A172 (cell line): Measurements from ENCODE around the gene ZNF691. TPM values are rescaled to one million over a fixed set of nuclear protein-coding genes. Genes with fewer than 3 reads are reported as not detected.
"Not testable (repeated sequence)": the region's sequence is repeated elsewhere in the genome, so short reads cannot be mapped to it uniquely, and the experiment has no call there.

Experiments used
- DNase-seq: peaks from one replicate; pipeline ENCODE4 v3.0.0-alpha.2; 2015; ENCODE audit warnings: low spot score
- total RNA-seq: library from RNA; depleted of rRNA; stranded (reverse); fragments of >200 nt; shearing (Covaris generic); gene quantifications from 2 replicates; pipeline ENCODE4 v1.2.3, GENCODE V29; 2014

The ZNF691 gene
- total RNA-seq, 1 experiment from 2014 or later: 4.4 TPM

GRCh38 chr1:42859366-42859765 is 13.0 kb downstream of the ZNF691 start:
- DNase-seq: not testable (repeated sequence)

DNA sequence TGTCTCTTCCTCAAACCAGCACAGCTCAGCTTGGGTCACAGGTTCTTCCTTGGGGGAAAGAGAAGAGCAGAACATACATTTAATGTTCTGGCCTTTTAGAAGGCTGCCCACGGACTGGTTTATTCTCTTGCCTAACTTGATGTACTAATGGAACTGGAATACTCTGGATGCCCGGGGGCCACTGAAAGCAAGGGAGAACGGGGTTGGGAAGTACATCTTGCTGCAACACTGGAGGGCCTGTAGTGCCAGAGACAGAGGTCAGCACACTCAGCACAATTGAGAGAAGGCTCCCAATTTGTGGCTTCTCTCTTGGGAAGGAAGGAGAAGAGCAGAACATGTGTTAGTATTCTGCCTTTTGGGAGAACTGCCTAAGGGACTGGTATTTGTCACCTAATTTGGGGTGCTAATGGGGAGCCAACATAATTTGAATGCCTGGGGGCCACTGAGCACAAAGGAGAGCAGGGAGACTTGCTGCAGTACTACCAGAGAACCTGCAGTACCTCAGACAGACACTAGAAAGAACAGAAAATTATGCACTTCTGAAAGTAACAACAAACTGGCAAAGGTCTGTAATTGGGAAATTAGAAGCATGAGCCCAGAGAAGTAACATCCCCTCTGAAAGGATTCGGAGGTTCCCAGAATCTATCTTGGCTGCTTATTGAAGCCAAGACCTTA is 14.1 kb downstream of the ZNF691 start:
- DNase-seq: no peak

DNA sequence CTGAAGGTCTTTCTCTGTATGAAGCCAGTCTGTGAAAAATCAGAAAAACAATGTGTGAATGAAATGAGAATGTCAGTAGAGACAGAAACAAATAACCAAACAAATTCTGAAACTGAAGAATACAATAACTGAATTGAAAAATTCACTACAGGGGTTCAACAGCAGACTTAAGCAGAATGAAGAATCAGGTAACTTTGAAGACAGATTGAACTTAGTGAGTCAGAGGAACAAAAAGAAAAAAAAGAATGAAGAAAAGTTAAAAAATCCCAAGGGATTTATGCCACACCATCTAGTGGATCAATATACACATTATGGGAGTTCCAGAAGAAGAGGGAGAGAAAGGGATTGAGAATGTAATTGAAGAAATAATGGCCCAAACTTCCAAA is 14.6 kb downstream of the ZNF691 start:
- no peak for DNase-seq

DNA sequence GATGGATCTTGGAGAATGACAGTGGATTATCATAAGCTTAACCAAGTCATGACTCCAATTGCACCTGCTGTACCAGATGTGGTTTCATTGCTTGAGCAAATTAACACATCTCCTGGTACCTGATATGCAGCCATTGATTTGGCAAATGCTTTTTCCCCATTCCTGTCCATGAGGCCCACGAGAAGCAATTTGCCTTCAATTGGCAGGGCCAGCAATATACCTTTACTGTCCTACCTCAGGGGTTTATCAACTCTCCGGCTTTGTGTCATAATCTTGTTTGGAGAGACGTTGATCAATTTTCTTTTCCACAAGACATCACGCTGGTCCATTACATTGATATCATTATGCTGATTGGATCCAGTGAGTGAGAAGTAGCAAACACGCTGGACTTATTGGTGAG is 20.1 kb downstream of the ZNF691 start:
- no peak for DNase-seq

DNA sequence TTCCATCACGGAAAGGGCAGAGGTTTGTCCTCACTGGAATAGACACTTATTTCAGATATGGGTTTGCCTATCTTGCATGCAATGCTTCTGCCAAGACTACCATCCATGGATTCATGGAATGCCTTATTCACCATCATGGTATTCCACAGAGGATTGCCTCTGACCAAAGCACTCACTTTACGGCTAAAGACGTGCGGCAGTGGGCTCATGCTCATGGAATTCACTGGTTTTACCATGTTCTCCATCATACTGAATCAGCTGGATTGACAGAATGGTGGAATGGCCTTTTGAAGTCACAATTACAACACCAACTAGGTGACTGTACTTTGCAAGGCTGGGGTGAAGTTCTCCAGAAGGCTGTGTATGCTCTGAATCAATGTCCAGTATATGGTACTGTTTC is 22.1 kb downstream of the ZNF691 start:
- not testable (repeated sequence) for DNase-seq

GRCh38 chr1:42869254-42869653 is 22.8 kb downstream of the ZNF691 start:
- DNase-seq: not testable (repeated sequence)

- not testable (repeated sequence) for DNase-seq
Measured at GRCh38 chr1:42869751-42870150, 23.3 kb downstream of the ZNF691 start.

DNA sequence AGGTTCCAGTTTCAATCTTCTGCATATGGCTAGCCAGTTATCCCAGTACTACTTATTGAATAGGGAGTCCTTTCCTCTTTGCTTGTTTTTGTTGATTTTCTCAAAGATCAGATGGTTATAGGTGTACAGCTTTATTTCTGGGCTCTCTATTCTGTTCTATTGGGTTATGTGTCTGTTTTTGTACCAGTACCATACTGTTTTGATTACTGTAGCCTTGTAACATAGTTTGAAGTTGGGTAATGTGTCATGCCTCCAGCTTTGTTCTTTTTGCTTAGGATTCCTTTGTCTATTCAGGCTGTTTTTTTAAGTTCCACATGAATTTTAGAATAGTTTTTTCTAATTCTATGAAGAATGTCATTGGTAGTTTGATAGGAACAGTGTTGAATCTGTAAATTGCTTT is 26.7 kb downstream of the ZNF691 start:
- not testable (repeated sequence) for DNase-seq

DNA sequence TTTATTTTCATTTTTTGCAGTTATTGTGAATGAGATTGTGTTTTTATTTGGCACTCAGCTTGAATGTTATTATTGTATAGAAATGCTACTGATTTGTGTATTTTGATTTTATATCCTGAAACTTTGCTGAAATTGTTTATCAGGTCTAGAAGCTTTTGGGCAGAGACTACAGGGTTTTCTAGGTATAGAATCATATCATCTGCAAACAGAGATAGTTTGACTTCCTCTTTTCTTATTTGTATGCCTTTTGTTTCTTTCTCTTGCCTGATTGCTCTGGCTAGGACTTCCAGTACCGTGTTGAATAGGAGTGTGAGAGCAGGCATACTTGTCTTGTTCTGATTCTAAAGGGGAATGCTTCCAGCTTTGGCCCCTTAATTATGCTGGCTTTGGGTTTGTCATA is 27.3 kb downstream of the ZNF691 start:
- DNase-seq: no peak

- no peak for DNase-seq
Measured at GRCh38 chr1:42876009-42876408, 29.6 kb downstream of the ZNF691 start.

DNA sequence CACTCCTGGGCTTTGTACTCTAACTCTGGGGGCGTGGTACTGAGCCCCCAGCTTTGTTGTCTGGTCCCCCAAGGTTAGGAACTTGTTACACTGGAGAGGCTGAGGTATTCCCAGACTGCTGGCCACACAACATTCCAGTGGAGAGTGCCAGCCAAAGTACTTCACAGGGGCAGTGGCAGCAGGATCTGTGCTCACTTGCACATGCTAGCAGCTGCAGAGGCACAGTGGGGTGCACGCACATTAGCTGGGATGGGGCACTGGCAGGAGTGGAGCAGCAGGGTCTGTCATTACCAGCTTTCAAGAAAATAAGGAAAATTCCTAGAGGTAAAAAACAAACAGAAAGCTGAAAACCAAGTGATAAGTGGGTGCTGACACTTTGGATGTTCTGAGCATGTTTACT is 31.0 kb downstream of the ZNF691 start:
- no peak for DNase-seq

GRCh38 chr1:42880384-42880783 is 34.0 kb downstream of the ZNF691 start:
- no peak for DNase-seq

DNA sequence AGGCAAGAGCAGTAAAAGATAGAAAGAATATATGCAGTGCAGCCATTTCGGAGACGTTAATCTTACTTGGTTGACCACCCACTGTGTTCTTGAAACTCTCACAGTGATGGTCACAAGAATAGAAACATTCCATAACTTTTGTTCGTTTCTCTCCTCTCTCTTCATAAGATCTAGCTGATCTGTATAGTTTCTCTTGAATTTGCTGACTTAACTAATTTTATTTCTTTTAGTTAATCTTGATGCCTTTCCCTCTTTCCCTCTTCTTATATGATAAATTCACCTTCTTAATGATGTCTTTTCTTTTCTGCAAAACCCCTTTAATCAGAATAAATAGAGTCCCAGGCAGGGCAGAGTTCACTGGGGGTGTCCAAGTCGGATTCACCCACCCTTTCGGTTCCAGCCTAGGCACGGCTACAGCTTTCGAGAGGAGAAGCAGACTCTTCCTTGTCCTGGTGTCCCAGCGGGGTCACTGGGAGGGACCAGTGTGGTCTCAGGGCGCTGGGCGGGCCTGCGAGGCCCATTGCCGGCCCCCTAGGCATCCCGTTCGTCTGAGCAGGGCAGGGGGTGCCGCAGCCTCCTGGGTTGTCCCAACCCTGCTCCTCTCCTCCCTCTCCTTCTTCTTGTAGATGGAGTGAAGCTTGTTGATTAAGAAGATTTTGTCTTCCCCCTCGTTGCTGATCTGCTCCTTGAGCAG is 39.8 kb downstream of the ZNF691 start:
- DNase-seq: no peak

DNA sequence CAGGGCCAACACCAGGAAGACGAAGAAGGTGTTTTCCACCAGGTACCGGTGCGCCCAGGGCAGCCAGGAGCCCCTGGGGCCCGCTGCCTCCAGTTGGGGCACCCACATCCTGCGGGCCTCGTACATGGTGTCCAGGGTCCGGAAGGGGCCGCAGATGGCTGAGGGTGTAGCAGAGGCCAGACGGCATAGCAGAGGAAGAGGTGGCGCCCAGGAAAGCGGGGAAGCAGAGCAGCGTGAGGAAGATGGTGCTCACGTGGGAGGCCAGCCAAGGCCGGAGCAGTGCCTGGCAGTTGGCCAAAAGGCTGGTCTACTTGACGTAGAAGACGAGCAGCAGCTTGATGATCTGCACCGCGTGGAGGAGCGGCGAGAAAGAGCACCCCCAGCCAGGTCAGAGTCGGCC is 40.4 kb downstream of the ZNF691 start:
- DNase-seq: no peak

GRCh38 chr1:42887366-42887765 is 41.0 kb downstream of the ZNF691 start:
- no peak for DNase-seq

DNA sequence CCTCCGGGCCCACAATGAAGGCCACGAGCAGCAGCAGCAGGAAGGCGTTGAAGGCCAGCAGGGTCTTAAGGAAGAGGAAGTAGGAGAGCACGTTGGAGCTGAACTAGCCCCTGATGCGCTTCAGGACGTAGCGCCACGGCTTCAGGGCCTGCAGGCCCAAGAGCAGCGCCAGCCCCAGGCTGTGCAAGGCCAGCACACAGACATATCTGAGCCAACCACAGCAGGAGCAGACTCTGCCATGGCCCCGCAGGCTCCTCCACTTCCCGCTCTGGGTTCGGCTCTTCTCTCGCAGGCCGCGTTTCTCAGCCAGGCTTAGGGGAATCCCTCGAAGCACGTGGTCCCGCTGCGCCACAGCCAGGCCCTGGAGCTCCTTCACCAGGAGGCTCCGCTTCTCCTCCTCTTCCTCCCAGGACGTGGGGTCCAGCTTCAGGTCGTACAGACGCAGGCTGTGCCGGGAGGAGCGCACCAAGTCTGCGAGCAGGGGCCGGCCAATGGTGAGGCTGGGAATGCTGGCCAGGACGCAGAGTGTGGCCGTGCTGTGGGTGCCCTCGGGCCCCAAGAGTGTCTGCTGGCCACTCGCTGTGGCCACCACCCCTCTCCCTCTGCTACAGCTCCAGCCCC is 41.7 kb downstream of the ZNF691 start:
- DNase-seq: no peak

DNA sequence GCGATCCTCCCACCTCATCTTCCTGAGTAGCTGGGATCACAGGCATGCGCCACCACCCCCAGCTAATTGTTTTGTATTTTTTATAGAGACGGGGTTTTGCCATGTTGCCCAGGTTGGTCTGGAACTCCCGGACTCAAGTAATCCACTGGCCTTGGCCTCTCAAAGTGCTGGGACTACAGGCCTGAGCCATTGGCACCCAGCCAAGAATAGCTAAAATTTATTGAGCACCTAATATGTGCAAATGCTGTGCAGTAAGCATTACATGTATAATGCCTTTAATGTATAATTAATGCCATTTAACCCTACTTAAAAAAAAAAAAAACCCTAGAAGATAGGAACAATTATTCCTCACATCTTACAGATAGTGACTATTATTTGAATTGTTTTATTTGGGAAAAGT is 42.9 kb downstream of the ZNF691 start:
- DNase-seq: no peak

- no peak for DNase-seq
Measured at GRCh38 chr1:42891465-42892138, 45.2 kb downstream of the ZNF691 start.

DNA sequence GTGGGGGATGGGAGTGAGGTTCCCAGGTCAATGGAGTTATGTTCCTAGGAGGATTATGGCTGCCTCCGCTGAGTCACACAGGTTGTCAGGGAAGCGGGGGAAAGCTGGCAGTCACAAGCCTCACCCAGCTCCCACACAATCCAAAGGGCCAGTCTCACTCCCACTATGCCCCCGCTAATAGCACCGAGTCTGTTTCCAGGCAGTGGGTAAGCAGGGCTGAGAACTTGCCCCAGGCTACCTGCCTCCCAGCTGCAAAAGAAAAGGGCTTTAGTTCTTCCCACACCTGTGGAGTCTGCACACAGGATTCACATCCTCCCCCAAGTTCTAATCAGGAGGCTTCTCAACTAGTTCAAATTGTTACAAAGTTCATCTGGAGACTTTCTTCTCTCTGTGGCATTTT is 53.5 kb downstream of the ZNF691 start:
- DNase-seq: not testable (repeated sequence)
